GM18508 (cell line): ENCODE measurements around the gene CXCL5.
"Not testable (repeated sequence)": the region's sequence is repeated elsewhere in the genome, so short reads cannot be mapped to it uniquely, and the experiment has no call there.

ENCODE experiments used
- ATAC-seq: cut with Tn5 transposase; IDR thresholded peaks from one replicate; pipeline ENCODE4 v1.9.1; 2021; ENCODE audit warnings: moderate number of reproducible peaks; ENCODE audit not compliant: insufficient read depth, unreplicated experiment

CXCL5 gene

GRCh38 chr4:74016068-74016467 is 17.6 kb upstream of the CXCL5 start:
- no peak for ATAC-seq

DNA sequence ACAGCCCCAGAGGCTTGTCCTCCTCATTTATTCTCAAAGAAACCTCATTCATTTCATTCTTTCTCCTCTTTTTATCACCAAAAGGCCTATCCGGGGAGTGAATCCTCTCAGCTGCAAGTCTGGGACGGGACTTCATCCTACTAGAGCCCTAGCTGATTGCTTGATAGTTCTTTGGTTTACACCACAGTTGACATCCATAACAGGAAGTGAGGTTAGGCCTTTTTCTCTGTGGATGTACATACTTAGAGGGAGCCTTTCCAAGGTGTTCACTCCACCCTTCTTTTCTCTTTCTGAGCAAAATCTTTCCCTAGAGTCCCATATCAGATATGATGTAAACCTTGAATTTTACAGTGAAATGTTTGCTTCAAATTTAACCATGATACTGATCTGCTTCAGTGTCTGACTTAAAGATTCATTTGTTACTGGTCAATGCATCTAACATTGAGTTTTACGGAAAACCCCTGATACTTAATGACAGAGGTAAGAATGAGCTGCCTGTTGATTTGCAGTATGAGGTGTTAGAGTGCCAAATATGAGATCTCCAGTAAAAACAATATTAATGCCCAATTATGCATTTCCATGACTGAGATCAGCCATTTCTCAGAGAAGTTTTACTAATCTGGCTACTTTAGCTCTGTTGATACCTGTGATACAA is 16.8 kb upstream of the CXCL5 start:
- ATAC-seq = no peak

DNA sequence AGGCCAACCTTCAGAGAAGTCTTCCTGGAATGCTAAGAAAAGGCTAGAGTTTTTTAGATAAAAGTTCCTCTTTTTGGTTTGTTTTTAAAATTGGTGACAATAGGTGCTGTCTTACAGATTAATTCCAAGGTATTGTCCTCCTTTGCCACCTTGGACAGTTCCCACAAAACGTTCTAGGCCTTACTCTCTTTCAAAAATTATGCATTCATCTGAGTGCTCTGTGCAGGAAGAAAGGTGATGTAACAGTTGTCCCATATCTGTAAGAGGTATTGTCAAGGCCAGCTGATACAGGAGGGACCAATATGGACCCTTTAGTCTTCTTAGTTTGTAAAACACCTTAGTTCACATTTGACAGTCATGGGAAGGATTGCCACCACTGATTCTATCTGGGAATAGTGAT is 15.9 kb upstream of the CXCL5 start:
- no peak for ATAC-seq

DNA sequence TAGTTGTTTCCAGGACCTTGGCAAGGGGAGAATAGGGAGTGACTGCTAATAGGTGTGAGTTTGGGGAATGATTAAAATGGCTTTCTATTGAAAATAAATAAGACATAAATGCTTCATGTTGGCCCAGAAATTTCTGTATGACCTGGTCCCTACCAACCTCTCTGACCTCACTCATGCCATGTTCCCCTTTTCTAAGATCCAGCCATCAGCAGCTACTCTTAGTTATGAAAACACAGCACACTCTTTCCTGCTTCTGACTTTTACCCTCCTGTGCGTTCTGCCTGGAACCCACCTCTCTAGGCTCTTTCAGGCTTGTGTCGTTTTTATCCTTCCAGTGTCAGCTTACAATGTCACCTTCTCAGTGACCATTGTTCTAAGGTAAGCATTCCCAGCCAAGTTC is 14.8 kb upstream of the CXCL5 start:
- no peak for ATAC-seq

DNA sequence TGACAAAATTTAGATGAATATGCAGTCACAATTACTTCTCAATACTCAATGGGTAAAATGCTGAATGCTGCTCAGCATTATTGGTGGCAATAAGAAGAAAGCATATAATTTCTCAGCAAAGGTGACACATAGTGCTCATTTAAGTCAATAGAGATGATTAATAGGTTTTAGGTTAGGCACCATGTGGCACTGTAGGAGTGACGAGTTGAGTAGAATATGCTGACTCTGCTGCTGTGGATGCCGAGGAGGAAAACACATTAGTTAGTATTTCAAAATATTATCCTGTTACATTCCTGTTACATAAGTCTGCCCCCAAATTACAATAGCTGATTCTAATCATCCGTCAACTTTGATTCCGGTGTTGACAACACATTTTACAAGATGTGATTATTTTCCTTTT is 13.7 kb upstream of the CXCL5 start:
- ATAC-seq = no peak

- no peak for ATAC-seq
These were observed 10.8 kb upstream of the CXCL5 start for GRCh38 chr4:74009307-74009706.

- ATAC-seq = no peak
These were observed 7.6 kb upstream of the CXCL5 start for GRCh38 chr4:74006009-74006476.

- no peak for ATAC-seq
These were observed 7.1 kb upstream of the CXCL5 start for GRCh38 chr4:74005528-74005927.

DNA sequence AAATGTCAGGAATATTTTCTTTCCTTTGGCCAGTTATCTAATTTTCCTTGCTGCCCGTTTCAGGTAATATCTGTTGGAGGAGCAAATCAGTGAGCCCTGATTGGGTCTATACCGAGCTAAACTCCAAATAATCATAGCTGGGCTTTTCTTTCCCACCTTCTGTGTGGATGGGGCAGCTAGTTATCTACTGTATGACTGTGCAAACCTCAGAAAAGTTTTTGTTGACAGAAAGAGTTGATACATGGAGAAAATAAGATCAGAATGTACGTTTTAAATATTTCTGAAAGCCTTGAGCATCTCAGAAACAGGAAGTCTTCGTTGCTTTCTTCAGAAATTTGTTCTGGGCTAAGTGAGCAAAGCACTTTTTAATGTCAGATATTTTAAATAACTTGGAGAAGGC is 6.2 kb upstream of the CXCL5 start:
- no peak for ATAC-seq

DNA sequence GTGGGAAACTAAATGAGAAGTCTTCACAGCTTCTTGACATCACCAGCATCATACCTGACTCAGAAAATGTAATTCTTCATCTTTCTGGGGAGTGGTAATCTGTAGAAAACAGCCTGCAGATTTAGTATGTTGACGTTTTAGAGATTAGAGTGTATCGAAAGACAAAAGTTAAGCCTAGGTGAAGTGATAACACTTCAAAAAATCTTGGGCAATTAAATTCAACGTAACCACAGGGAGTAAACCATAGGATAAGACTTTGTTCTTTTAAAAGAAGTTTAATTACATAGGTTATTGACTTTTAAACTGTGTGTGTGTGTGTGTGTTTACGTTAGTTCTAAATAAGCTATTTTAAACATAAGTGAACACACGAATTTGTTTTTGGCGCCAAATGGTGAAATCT is 1.8 kb upstream of the CXCL5 start:
- ATAC-seq = no peak

- no peak for ATAC-seq
These were observed 6.4 kb downstream of the CXCL5 start for GRCh38 chr4:73992050-73992449.

DNA sequence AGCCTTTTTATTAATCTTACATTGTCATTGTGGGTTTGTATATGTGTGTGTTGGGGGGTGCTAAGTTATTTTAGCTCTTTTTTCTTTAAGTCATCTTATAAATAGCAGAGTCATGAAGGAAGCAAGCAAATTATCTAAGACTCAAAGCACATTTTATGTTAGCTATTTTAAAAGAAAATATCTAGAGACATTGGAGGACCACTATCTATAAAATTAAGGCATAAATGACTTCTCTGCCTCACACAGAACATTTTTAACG is 6.8 kb downstream of the CXCL5 start:
- no peak for ATAC-seq

GRCh38 chr4:73990988-73991741 is 7.3 kb downstream of the CXCL5 start:
- no peak for ATAC-seq

DNA sequence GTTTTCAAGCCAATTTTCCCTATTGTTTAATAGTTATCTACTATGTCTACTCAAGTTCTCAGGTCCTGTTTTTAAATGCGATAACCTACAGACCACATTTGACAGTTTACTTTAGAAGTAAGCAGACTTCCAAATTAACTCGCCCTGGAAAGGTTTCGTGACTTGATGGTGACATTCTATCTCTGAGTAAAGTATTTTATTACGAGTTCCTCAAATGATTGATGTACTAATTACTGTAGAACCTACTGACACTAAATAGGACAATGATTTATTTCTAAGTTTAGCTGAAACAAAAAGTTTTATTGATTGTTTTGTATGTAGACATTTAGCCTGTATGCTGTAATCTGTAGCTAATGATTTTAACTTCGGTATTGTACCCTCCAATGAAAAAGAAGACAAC is 8.5 kb downstream of the CXCL5 start:
- ATAC-seq = no peak

DNA sequence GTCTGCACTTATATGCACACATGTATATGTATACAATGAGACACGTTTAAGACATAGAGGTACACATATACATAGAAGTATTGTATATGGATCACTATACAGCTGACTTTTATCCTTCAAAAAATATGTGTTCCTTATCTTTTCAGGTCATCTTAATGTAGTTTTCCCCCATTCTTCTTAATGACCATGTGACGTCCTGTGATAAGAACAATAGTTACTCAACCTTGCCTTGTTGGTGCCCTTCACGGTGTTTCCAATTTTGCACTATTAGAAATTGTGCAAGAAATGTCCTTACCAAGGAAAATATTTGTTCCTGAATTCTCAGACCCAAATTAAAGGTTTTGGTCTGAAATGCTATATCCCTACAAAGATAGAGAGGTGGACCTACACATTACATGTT is 9.4 kb downstream of the CXCL5 start:
- ATAC-seq = no peak

DNA sequence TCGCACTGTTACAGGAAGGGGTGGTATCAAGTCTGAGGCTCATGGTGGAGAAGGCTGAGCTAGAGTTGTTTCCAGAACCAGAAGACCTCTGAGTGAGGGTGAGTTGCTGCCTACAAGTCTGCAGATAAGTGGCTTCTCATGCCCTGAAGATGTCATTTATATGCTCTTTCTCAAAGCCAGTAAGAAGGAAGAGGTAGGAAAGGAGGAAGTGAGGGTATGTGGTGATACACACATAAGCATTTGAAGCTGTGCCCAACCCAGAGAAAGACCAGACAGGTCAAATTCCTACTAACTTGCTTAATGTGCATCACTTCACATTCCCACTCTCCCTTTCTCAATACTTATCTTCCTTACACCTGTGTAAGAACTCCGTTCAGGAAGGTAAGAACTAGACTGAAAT is 10.4 kb downstream of the CXCL5 start, which contains the start of gene PPBP:
Gene PPBP, minus strand, starts transcription at position 130 of the 400 bp plus-strand sequence. Its CDS starts 87 bp downstream, at position 43.
- ATAC-seq = no peak

DNA sequence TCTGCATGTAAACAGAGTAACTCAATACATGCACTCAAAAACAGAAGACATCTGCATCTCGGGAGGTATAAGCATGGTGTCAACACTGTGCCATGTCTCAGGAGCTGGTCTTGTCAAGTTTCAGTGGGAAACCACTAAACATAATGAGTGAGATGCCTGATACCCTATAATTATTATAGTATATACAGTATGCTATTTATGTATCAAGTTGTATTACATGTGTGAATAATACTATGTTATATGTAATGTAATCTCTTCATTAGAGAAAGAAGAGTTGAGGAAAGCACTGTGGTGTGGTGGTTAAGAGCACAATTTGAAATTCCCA is 13.0 kb downstream of the CXCL5 start:
- ATAC-seq = no peak

DNA sequence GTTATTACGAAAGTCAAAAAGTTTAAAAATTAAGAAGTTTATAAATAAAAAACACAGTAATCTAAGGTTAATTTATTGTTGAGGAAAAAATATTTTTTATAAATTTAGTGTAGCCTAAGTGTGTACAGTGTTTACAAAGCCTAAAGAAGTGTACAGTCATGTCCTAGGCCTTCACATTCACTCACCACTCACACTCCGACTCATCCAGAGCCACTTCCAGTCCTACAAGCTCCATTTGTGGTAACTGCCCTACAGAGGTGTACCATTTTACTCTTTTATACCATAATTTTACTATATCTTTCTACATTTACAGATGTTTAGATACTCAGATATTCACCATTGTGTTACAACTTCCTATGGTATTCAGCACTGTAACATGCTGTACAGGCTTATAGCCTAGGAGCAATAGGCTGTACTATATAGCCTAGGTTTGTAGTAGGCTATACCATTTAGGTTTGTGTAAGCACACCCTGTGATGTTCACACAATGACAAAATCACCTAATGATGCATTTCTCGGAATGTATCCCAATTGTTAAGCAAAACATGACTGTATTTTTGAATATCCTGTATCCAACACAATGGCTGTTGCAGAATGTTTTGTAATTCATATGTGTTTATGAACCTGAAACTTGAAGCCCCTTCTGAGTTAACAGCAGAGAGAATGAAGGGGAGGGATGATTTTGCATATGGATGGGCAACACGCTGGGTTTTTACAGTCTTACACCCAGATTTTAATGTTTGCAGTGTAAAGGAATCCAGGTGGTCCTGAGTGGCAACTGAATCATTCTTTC is 13.5 kb downstream of the CXCL5 start:
- ATAC-seq = no peak

- ATAC-seq = not testable (repeated sequence)
These were observed 17.3 kb downstream of the CXCL5 start for GRCh38 chr4:73981175-73981574.

DNA sequence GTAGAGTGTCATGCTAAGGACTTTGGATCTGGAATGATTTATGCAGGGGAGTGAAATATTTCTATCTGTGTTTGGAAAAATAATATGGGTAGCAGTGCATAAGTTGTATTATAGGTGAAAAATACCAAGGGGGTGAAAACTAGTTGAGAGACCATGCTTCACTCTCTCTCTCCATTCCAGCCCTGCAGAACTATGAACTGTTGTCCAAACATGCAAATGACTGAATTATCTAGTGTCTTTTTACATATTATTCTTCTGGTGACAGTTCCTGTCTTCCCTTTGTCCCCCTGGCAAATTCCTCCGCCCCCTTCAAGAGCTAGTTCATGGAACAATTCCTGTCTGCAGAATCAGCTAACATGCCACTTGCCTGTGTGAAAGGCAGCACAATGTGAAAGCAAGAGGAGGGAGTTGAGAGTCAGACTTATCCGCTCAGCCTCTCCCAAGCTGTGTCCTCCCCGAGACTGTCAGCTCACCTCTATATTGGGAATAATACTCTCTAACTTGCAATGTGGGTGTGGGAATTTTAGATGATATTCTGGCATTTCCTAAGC is 19.0 kb downstream of the CXCL5 start:
- no peak for ATAC-seq

DNA sequence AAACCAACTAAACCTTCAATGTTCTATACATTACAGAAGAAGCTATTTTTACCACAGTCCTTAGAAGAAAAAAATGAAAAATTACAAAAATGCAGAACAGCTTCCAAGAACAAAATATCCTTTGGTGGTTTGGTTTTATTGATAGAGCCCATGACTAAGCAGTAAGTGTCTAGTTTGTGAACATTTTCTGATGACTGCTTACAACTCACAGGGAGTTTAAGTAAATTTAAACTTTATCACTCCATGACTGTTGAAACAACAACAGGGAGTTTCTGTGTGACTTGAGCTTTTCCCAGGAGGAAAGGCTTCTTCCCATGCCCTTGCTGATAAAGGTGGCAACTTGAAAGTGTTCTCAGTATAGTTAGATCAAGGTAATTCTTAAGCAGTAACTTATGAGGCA is 19.6 kb downstream of the CXCL5 start:
- no peak for ATAC-seq
